22Rv1 (cell line): ENCODE data around the gene MAGEB4.
"Not testable (repeated sequence)": the region's sequence is repeated elsewhere in the genome, so short reads cannot be mapped to it uniquely, and the experiment has no call there.

Experiments used
- H3K27ac ChIP-seq: fragments of 450-650 bp; 2 replicates; pipeline ENCODE4 v1.5.1; 2017
- ZFX ChIP-seq: fragments of 450-650 bp; IDR thresholded peaks from 2 replicates; pipeline ENCODE4 v1.6.1; 2017; ENCODE audit warnings: antibody characterized with exemption, borderline replicate concordance
- TF ChIP-seq, protein P1 (sequence below): fragments of 450-650 bp; IDR thresholded peaks from 2 replicates; pipeline ENCODE4 v1.5.1; 2017; ENCODE audit warnings: mild to moderate bottlenecking

The MAGEB4 gene

DNA sequence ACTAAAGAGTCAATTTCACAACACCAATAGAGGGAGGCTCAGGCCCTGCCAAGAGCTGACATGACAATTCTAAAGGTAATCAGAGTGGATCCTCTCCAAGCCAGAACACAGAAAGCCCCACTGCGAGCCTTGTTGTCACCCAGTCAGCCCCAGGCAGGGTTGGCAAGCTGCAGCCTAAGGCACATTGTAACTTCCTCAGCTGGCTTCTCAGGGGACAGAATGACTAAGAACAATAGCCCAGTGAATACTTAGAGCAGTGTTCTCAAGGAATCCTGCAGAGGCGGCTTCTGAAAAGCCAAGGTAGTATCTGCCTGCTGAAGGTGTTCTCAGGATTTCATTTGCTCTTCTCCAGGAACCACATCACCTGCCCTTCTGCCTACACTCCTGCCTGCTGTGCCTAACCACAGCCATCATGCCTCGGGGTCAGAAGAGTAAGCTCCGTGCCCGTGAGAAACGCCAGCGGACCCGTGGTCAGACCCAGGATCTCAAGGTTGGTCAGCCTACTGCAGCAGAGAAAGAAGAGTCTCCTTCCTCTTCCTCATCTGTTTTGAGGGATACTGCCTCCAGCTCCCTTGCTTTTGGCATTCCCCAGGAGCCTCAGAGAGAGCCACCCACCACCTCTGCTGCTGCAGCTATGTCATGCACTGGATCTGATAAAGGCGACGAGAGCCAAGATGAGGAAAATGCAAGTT, at the start of gene MAGEB4:
Gene MAGEB4, plus strand, starts transcription at position 277 of the 692 bp plus-strand sequence. Its CDS starts 136 bp downstream, at position 413.
- H3K27ac ChIP-seq = no peak within 1 kb of the TSS
- TF ChIP-seq, protein P1, sequence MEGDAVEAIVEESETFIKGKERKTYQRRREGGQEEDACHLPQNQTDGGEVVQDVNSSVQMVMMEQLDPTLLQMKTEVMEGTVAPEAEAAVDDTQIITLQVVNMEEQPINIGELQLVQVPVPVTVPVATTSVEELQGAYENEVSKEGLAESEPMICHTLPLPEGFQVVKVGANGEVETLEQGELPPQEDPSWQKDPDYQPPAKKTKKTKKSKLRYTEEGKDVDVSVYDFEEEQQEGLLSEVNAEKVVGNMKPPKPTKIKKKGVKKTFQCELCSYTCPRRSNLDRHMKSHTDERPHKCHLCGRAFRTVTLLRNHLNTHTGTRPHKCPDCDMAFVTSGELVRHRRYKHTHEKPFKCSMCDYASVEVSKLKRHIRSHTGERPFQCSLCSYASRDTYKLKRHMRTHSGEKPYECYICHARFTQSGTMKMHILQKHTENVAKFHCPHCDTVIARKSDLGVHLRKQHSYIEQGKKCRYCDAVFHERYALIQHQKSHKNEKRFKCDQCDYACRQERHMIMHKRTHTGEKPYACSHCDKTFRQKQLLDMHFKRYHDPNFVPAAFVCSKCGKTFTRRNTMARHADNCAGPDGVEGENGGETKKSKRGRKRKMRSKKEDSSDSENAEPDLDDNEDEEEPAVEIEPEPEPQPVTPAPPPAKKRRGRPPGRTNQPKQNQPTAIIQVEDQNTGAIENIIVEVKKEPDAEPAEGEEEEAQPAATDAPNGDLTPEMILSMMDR = no peak
- no peak for TF ChIP-seq ZFX

DNA sequence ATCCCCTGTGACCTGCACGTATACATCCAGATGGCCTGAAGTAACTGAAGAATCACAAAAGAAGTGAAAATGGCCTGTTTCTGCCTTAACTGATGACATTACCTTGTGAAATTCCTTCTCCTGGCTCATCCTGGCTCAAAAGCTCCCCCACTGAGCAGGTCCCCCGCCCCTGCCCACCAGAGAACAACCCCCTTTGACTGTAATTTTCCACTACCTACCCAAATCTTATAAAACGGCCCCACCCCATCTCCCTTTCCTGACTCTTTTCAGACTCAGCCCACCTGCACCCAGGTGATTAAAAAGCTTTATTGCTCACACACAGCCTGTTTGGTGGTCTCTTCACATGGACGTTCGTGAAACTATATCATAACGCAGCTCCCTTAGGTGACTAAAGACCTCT, 47.9 kb upstream of the MAGEB4 start:
- H3K27ac ChIP-seq = not testable (repeated sequence)

GRCh38 chrX:30196322-30196721, 45.5 kb upstream of the MAGEB4 start:
- no peak overlapping the region for H3K27ac ChIP-seq
- TF ChIP-seq, protein P1 = peak; percentile 35
- TF ChIP-seq ZFX = no peak

- H3K27ac ChIP-seq = no peak overlapping the region
- TF ChIP-seq ZFX = no peak
- TF ChIP-seq, protein P1 = peak; percentile 6; the same call in 1 of the 2 replicates
Observed at GRCh38 chrX:30212172-30212571, 29.6 kb upstream of the MAGEB4 start.

DNA sequence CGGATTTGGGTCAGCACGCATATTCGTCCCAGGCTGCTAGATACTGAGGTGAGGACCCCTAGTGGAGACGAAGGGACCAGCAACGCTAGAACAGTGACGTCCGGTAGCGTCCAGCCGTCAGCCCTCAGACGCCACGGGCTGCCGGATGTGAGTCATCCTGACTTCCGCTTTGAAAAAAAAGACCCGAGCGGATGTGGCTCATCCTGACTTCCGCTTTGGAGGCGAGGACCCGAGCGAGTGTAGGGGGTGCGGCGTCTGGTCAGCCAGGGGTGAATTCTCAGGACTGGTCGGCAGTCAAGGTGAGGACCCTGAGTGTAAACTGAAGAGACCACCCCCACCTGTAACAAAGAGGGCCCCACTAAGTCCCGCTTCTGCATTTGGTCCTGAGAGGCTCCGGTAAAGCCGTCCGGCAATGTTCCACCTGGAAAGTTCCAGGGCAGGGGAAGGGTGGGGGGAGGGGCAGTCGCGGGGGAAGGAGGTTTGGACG, 26.4 kb upstream of the MAGEB4 start, which contains the start of gene MAGEB2:
Gene MAGEB2, plus strand, starts transcription at position 207 of the 487 bp plus-strand sequence. CDS start 3,018 bp downstream, outside the sequence.
- TF ChIP-seq, protein P1 = no peak
- no peak for TF ChIP-seq ZFX
- no peak within 1 kb of the TSS for H3K27ac ChIP-seq

- TF ChIP-seq, protein P1 = no peak
- no peak for TF ChIP-seq ZFX
- no peak overlapping the region for H3K27ac ChIP-seq
Observed at GRCh38 chrX:30217465-30217864, 24.3 kb upstream of the MAGEB4 start.

GRCh38 chrX:30219372-30219771, 22.4 kb upstream of the MAGEB4 start:
- no peak for TF ChIP-seq ZFX
- TF ChIP-seq, protein P1 = no peak
- H3K27ac ChIP-seq = no peak overlapping the region

DNA sequence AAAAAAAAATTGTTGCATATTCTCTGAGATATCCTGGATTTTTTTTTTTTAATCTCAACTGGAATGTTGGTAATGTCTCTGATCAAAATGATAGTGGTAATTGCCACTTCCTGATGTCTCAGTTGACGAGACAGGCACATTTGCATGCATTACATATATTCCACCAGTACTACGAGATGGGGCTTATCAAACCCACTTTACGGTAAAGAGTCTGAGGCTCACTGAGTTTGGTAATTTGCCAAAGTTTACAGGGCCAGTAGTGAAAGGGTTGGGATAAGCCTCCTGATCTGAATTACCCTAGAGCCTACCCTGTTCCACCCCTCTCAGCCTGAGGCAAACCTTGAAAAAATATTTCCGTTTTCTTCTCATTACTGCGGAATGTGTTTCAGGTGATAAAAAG, 21.1 kb upstream of the MAGEB4 start:
- H3K27ac ChIP-seq = no peak overlapping the region
- TF ChIP-seq, protein P1 = no peak
- TF ChIP-seq ZFX = no peak
